DOHH2 (cell line): Measurements from ENCODE around the gene PALLD.

Experiments
- EZH2phosphoT487 ChIP-seq: fragments of 200-600 bp; sonication (generic); IDR thresholded peaks from 2 replicates; pipeline ENCODE4 v1.6.1; 2017; ENCODE audit warnings: borderline replicate concordance, mild to moderate bottlenecking, antibody characterized with exemption, low read length, moderate library complexity, mixed read lengths
- TF ChIP-seq, protein P1 (sequence below): fragments of 200-600 bp; sonication (generic); IDR thresholded peaks from one replicate; pipeline ENCODE4 v1.5.1; 2014; ENCODE audit warnings: antibody characterized with exemption, mild to moderate bottlenecking, low read depth, low read length; ENCODE audit not compliant: poor library complexity, severe bottlenecking

- TF ChIP-seq, protein P1, sequence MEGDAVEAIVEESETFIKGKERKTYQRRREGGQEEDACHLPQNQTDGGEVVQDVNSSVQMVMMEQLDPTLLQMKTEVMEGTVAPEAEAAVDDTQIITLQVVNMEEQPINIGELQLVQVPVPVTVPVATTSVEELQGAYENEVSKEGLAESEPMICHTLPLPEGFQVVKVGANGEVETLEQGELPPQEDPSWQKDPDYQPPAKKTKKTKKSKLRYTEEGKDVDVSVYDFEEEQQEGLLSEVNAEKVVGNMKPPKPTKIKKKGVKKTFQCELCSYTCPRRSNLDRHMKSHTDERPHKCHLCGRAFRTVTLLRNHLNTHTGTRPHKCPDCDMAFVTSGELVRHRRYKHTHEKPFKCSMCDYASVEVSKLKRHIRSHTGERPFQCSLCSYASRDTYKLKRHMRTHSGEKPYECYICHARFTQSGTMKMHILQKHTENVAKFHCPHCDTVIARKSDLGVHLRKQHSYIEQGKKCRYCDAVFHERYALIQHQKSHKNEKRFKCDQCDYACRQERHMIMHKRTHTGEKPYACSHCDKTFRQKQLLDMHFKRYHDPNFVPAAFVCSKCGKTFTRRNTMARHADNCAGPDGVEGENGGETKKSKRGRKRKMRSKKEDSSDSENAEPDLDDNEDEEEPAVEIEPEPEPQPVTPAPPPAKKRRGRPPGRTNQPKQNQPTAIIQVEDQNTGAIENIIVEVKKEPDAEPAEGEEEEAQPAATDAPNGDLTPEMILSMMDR = no peak
- TF ChIP-seq EZH2phosphoT487 = no peak
These were observed 38.8 kb downstream of the PALLD start for GRCh38 chr4:168535689-168536088.
